Measurements from ENCODE around the gene IREB2.

The IREB2 gene

GRCh38 chr15:78406016-78406585 is 31.9 kb upstream of the IREB2 start:
- no peak for DNase-seq

DNA sequence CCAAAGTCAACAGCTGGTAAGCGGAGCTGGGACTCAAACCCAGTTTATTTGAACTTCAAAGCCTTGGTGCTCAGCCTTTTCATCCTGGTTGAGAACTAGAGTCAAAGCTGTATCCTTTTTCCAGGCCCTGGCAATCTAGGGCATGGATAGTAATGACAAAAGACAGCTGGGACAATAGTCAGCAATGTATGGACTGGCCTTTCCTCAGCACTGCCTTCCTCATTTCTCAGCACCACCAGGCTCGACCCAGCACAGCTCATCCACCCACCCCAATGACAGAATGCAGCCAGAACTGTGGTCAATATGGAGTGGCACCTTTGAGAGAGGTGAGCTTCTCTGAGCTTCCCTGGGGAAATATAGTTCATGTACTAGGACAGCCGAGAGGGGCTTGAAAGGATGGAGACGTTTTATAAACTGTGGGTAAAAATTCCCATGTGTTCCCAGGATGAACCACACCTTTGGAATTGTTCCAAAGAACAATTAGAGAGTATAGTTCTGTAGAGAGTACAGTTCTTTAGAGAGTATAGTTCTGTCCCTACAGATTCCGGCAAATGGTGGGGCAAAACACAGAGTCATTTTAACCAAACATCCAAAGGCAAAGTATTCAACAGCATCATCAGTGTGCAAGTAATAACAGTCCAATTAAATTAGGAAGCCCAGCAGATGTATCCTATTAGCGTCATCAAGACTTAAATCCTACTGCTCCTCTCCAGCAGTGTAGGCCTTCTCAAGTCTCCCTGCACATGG is 30.2 kb upstream of the IREB2 start:
- DNase-seq: no peak

DNA sequence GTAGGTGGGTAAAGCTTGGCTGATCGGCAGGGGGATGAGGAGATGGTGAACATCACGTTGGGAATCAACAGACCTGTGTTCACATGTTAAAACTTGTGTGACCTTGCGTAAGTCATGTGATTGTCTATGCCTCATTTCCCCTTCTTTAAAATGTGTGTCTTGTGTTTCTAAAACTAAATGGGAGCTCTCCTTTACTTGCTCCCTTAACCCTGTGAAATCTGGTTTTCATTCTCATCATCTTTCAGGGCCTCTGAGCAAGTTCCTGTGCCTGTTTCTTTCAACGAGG is 29.7 kb upstream of the IREB2 start:
- no peak for DNase-seq

GRCh38 chr15:78408961-78409360 is 29.1 kb upstream of the IREB2 start:
- no peak for DNase-seq

DNA sequence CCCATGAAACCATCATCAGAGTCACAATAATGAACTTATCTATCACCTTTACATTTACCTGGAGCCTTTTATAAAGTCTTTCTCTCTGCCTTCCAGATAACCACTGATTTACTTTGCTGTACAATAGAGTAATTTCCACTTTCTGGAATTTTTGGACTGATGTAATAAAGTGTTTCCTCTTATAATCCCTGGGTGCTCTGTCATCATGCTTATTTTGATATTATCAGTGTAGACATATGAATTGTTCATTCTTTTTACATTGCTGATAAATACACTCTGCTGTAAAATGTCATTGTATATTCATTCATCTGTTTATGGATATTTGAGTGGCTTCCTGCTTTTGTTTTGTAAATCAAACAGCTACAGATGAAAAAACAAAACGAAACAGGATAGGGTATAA is 27.0 kb upstream of the IREB2 start:
- DNase-seq: no peak

- DNase-seq: no peak
These were observed 23.3 kb upstream of the IREB2 start for GRCh38 chr15:78414621-78415250.

- DNase-seq: no peak
These were observed 22.7 kb upstream of the IREB2 start for GRCh38 chr15:78415284-78415683.

DNA sequence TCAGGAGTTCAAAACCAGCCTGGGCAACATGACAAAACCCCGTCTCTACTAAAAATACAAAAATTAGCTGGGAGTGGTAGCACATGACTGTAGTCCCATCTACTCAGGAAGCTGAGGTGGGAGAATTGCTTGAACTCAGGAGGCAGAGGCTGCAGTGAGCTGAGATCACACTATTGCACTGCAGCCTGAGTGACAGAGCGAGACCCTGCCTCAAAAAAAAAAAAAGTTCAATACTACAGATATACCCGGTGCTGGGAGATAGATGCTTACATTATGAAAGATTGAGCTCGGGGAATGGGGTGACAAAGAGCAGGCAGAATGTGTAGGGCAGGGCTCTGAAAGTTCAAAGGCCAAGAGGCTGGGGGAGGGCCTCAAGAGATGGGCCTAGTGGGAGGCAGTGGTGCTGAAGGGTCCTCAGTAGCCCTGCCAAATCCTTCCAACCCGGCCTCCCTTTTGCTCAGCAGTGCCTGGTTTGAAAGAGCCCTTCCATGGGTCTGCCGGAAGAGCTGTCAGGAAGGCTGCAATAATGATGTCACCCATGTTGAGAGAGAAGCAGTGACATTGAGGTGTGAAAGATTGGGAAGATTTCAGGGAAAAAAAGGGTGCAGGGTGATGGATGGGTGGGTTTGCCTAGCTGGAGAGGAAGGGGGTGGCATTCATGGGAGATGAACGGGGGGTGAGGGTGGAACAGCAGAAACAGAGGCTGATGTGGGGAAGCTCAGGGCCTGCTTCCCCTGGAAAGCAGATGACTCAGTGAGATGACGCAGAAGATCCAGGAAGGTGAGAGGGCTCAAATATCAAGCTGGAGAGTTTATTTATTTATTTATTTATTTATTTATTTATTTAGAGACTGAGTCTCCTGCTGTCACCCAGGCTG is 20.0 kb upstream of the IREB2 start:
- no peak for DNase-seq

GRCh38 chr15:78418686-78419085 is 19.3 kb upstream of the IREB2 start:
- DNase-seq: no peak

DNA sequence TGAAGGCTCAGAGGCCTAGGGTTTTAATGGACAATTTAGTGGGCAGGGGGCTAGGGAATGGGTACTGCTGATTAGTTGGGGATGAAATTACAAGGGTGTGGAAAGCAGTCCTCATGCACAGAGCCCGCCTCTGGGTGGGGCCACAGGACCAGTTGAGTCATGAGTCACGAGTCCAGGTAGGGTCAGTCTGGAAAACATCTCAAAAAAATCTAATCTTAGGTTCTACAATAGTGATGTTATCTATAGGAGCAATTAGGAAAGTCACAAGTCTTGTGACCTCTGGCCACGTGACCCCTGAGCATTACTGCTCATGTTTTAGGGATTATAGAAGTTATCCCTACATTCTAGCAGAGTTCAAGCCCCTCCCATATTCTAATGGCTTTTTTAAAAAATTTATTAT is 18.6 kb upstream of the IREB2 start:
- DNase-seq: no peak

DNA sequence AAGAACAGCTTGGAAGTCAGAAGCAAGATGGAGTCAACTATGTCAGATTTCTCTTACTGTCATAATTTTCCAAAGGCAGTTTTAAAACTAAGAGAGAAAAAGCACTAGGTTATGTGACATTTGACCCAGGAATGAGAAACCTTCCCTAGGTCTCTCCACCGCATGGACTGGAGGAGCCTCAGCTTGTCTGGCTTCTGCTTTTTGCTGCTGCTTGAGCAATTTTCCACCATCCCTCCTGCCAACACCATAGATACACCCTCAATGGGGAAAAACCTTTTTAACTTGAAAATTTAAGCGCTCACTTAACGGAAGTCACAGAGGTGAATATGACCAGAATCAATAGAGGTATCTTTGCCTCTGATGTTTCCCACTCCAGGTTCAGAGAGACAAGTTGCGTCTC is 17.8 kb upstream of the IREB2 start:
- DNase-seq: no peak

- no peak for DNase-seq
These were observed 17.2 kb upstream of the IREB2 start for GRCh38 chr15:78420766-78421165.

GRCh38 chr15:78421238-78421965 is 16.6 kb upstream of the IREB2 start:
- no peak for DNase-seq

DNA sequence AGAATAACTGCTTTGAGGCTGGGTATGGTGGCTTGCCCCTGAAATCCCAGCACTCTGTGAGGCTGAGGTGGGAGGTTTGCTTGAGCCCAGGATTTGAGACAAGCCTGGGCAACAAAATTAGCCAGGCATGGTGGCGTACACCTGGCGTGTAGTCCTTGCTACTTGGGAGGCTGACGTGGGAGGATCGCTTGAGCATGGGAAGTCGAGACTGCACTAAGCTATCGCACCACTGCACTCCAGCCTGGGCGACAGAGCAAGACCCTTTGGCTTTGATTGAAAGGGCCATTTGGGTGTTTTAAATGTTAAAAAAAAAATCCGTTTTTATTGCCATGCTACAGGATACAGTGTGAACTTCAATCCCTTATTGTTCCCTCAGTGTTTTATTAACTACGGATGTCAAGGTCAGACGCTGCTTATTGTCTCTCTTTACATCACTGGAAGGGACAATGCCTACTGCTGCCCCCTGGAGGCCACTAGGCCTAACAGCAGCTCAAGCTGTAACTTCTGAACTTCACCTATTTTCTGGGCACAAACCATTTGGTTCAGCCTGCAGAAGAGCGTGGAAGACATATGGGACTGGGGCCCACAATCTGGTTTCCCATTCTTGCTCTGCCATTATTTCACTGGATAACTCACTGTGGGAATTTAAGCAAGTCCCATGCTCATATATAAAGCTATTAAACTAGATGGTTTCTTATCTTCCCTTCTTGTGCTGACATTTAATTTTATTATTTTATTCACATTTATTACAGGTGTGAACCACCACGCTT is 15.3 kb upstream of the IREB2 start:
- peak; percentile 61 for DNase-seq

DNA sequence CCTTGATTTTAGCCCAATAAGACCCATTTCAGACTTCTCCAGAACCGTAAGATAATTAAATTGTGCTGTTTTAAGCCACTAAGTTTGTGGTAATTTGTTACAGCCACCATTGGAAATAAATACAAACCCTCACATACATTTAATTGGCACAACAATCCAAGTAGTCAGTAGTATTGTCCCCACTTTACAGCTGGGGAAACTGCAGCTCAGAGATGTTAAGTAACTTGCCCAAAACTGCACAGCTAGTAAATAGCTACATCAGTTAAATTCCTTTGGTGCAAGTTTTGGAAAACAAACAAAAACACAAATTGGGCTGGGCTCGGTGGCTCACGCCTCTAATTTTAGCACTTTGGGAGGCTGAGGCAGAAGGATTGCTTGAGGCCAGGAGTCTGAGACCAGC is 13.3 kb upstream of the IREB2 start:
- DNase-seq: no peak

DNA sequence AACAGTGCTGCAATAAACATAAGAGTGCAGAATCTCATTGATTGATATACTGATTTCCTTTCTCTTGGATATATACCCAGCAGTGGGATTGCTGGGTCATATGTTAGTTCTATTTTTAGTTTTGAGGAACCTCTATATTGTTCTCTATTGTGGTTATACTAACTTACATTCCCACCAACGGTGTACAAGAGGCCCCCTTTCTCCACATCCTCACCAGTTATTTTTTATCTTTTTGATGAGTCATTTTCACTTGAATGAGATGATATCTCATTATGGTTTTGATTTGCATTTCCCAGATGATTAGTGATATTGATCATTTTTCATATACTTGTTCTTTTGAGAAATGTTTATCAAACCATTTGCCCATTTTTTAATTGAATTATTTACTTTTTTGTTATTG is 12.4 kb upstream of the IREB2 start:
- no peak for DNase-seq

DNA sequence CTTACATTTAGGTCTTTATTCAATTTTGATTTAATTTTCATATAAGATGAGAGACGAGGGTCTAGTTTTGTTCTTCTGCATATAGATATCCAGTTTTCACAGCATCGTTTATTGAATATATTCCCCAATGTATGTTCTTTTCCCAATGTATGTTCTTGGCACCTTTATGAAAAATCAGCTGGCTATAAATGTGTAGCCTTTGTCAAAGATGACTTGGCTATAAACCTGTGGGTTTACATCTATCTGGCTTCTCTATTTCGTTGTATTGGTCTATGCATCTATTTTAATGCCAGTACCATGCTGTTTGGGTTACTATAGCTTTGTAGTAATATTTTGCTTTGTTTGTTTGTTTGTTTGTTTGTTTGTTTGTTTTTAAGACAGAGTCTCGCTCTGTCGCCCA is 11.7 kb upstream of the IREB2 start:
- DNase-seq: no peak

DNA sequence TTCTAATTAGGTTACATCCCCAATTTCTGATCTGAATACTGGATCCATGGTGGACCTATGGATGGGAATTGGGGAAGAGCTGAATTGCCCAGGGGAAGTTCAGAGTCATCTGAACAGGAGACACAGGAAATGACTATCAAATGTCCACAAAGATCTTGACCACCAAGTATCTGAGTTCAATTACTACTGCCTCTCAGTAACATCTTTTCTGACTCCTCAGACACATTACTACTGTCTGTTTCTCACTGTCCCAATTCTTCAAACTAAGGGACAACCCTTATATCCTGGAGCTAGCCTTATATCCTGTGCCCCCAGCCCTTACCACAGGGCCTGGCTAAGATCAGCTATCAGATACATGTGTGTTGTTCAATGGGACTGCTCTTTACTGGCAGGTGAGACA is 10.1 kb upstream of the IREB2 start:
- DNase-seq: no peak

DNA sequence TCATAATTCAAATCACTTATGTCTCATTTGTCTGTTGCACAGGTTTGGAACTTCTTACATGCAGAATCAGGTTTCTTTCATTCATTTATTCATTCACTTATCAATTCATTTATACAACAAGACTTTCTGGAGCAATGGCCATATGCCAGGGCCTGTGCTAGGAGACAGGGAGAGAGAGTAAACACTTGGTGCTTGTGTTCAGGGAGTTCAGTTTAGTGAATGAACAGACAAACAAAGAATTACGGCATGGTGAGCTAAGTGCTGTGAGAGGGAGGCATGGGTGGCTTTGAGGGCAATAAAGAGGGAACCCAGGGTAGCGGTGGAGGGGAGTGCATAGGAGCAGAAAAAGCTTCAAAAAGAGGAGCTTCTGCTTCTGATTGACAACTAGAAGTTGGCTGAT is 8.5 kb upstream of the IREB2 start:
- no peak for DNase-seq

GRCh38 chr15:78431955-78432354 is 6.1 kb upstream of the IREB2 start:
- no peak for DNase-seq

DNA sequence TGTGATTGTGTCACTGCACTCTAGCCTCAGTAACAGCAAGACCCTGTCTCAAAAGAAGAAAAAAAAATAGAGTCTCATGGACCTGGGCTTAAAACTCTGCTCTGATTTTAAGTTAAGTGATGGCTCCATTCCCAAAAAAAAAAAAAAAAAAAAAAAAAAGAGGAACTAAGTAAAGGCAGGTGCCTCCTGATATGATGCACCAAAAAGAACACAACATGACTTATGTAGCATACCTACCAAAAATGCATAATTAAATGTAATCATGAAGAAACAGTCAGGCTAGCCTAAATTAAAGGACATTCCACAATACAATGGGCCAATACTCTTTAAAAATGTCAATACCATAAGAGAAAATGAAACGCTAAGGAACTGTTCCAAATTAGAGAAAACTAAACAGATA is 5.4 kb upstream of the IREB2 start:
- DNase-seq: no peak

DNA sequence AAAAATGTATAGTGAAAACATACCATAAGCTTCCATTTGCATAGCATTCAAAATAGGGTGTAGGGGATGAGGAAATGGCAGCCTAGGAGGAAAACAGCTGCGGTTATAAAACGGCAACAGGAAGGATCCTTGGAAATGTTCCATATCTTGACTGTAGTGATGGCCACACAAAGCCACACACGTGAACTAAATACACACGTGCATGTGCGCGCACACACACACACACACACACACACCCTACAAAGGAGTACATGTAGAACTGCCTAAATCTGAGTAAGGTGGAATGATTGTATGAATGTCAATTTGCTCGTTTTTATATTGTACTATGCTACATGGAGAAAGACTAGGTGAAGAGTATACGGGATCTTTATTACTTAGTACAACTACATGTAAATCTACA is 3.9 kb upstream of the IREB2 start:
- no peak for DNase-seq
